H1 (cell line): ENCODE results near the gene S1PR3. TPM values are rescaled to one million over a fixed set of nuclear protein-coding genes. Genes with fewer than 3 reads are reported as not detected.

Source experiments
- HDAC2 ChIP-seq, 2 experiments: fragments of 300-600 bp in 1 of 2; sonication (generic) in 1 of 2; IDR thresholded peaks; 2 replicates each; pipeline ENCODE4 v1.6.1; 2011 to 2012; ENCODE audit warnings: low read depth in 2 of 2, low read length in 2 of 2, mild to moderate bottlenecking in 2 of 2, moderate library complexity in 2 of 2, borderline replicate concordance in 1 of 2, inconsistent platforms in 1 of 2
- TAF1 ChIP-seq: IDR thresholded peaks from 2 replicates; pipeline ENCODE4 v1.6.1; 2011; ENCODE audit warnings: mild to moderate bottlenecking, low read depth, low read length
- polyA plus RNA-seq, 7 experiments: library from polyadenylated mRNA; depleted of rRNA in 3 of 7; stranded (reverse) in 5 of 7; unstranded in 2 of 7; fragments of >200 nt in 5 of 7; fragments of 200-250 nt in 2 of 7; gene quantifications; 1 replicate in 5 of 7; 2 replicates in 1 of 7; 4 replicates in 1 of 7; pipeline versions ENCODE4 v1.2.1 to v1.2.3, GENCODE V29; 2011 to 2013; ENCODE audit warnings: missing spikeins in 2 of 7, mixed read lengths in 2 of 7
- total RNA-seq: library from RNA; stranded (reverse); fragmentation: NEBNext Ultra II Directional; extraction: Animal tissue kit (Norgen Biotek cat#: 25700); gene quantifications from 2 replicates; pipeline ENCODE4 v1.2.1, GENCODE V29; 2021

The S1PR3 gene
- total and polyA plus RNA-seq, 2 of the 8 experiments (the other 6 are each of a cell fraction or from before 2014, with no cell fraction given): 3.7 to 6.4 TPM

GRCh38 chr9:88996046-88996920 lies 5.0 kb downstream of the S1PR3 start (continued):
- TF ChIP-seq HDAC2 (IDR thresholded peaks at IDR 0.05; ENCODE audit: borderline replicate concordance in 1 of 2, low read depth in 2 of 2, low read length in 2 of 2): no peak
- no peak for TF ChIP-seq TAF1
